GM23338 (cell line): ENCODE data around the gene EHD4. TPM values are rescaled to one million over a fixed set of nuclear protein-coding genes. Genes with fewer than 3 reads are reported as not detected.

Experiments
- ATAC-seq: fragments of 200-7000 bp; cut with Tn5 transposase; 3 replicates; pipeline ENCODE4 v1.9.1; 2020
- DNase-seq: peaks from one replicate; pipeline ENCODE4 v3.0.0-alpha.2; 2015; ENCODE audit warnings: low spot score
- H2AFZ ChIP-seq: fragments of 200-600 bp; sonication (generic); 2 replicates; pipeline ENCODE4 v1.8.0; 2016; ENCODE audit warnings: antibody characterized with exemption, mild to moderate bottlenecking, moderate library complexity
- H3F3A ChIP-seq: fragments of 200-600 bp; sonication (generic); replicated peaks from 2 replicates; pipeline ENCODE4 v1.8.0; 2017; ENCODE audit warnings: antibody characterized with exemption, mixed run types, low read depth
- H3K27ac ChIP-seq: fragments of 200-600 bp; sonication (generic); 2 replicates; pipeline ENCODE4 v1.6.1; 2016; ENCODE audit warnings: low read depth
- H3K27me3 ChIP-seq: fragments of 200-600 bp; sonication (generic); 2 replicates; pipeline ENCODE4 v1.8.0; 2016; ENCODE audit warnings: mild to moderate bottlenecking, mixed run types, moderate library complexity; ENCODE audit not compliant: insufficient read depth
- H3K36me3 ChIP-seq: fragments of 200-600 bp; sonication (generic); 2 replicates; pipeline ENCODE4 v1.8.0; 2016; ENCODE audit warnings: mild to moderate bottlenecking; ENCODE audit not compliant: insufficient read depth
- H3K4me1 ChIP-seq: fragments of 200-600 bp; sonication (generic); 2 replicates; pipeline ENCODE4 v1.8.0; 2016; ENCODE audit warnings: mild to moderate bottlenecking, moderate library complexity; ENCODE audit not compliant: insufficient read depth
- H3K4me2 ChIP-seq: fragments of 200-600 bp; sonication (generic); 2 replicates; pipeline ENCODE4 v1.7.1; 2017; ENCODE audit warnings: mixed run types
- H3K4me3 ChIP-seq: fragments of 200-600 bp; sonication (generic); 2 replicates; pipeline ENCODE4 v1.6.1; 2016; ENCODE audit warnings: mixed run types
- H3K79me2 ChIP-seq: fragments of 200-600 bp; sonication (generic); replicated peaks from 2 replicates; pipeline ENCODE4 v1.8.0; 2017; ENCODE audit warnings: mild to moderate bottlenecking; ENCODE audit not compliant: insufficient read depth
- H3K9me2 ChIP-seq: fragments of 200-600 bp; sonication (generic); 2 replicates; pipeline ENCODE4 v1.8.0; 2017; ENCODE audit not compliant: insufficient read depth
- H4K20me1 ChIP-seq: fragments of 200-600 bp; sonication (generic); replicated peaks from 2 replicates; pipeline ENCODE4 v1.8.0; 2017; ENCODE audit warnings: mild to moderate bottlenecking; ENCODE audit not compliant: insufficient read depth
- H3K27ac Mint-ChIP-seq: 2 replicates; pipeline ENCODE4 v1.8.0; 2020; ENCODE audit warnings: inconsistent platforms, mild to moderate bottlenecking, moderate library complexity, mixed read lengths
- H3K27me3 Mint-ChIP-seq: 3 replicates; pipeline ENCODE4 v1.8.0; 2022; ENCODE audit warnings: low read depth, mild to moderate bottlenecking, moderate library complexity, mixed read lengths, inconsistent platforms; ENCODE audit not compliant: insufficient read depth, poor library complexity
- H3K36me3 Mint-ChIP-seq: 3 replicates; pipeline ENCODE4 v1.8.0; 2021; ENCODE audit warnings: low read depth, mild to moderate bottlenecking, inconsistent platforms, moderate library complexity, mixed read lengths
- H3K4me1 Mint-ChIP-seq: 3 replicates; pipeline ENCODE4 v1.8.0; 2020; ENCODE audit warnings: mild to moderate bottlenecking, inconsistent platforms, mixed read lengths
- H3K4me3 Mint-ChIP-seq: 3 replicates; pipeline ENCODE4 v1.8.0; 2021; ENCODE audit warnings: moderate library complexity, mild to moderate bottlenecking, inconsistent platforms, mixed read lengths
- H3K9me3 Mint-ChIP-seq: 3 replicates; pipeline ENCODE4 v1.8.0; 2020; ENCODE audit warnings: moderate library complexity, mild to moderate bottlenecking, inconsistent platforms, mixed read lengths
- EZH2 ChIP-seq: fragments of 200-600 bp; sonication (generic); IDR thresholded peaks from one replicate; pipeline ENCODE4 v1.8.0; 2017; ENCODE audit warnings: antibody characterized with exemption, mild to moderate bottlenecking, low read depth; ENCODE audit not compliant: unreplicated experiment
- JUNB ChIP-seq: IDR thresholded peaks from one replicate; pipeline ENCODE4 v1.6.1; 2016; ENCODE audit warnings: antibody characterized with exemption; ENCODE audit not compliant: unreplicated experiment
- NANOG ChIP-seq: IDR thresholded peaks from 2 replicates; pipeline ENCODE4 v1.6.1; 2016; ENCODE audit warnings: antibody characterized with exemption, borderline replicate concordance
- ZNF462 ChIP-seq: fragments of 250-450 bp; sonication (Bioruptor Pico); IDR thresholded peaks from 2 replicates; pipeline ENCODE4 v1.5.0; 2020; ENCODE audit warnings: mild to moderate bottlenecking, moderate library complexity
- microRNA-seq: library from miRNA; unstranded; fragments of <30 nt; microRNA quantifications from one replicate; pipeline ENCODE4, GENCODE V29; 2017
- polyA plus RNA-seq: library from polyadenylated mRNA; unstranded; fragments of >200 nt; fragmentation: Nextera tagmentation; extraction: Ambion mirVana; gene quantifications from 2 replicates; pipeline ENCODE4 v1.2.1, GENCODE V29; 2016
- small RNA-seq: library from RNA; depleted of rRNA; stranded (forward); fragments of <200 nt; gene quantifications from one replicate; pipeline ENCODE3, GENCODE V24; 2014; ENCODE audit warnings: low replicate concordance
- total RNA-seq: library from RNA; depleted of rRNA; stranded (reverse); fragments of >200 nt; shearing (Covaris generic); gene quantifications from 2 replicates; pipeline ENCODE4 v1.2.3, GENCODE V29; 2014; rRNA removed

Gene EHD4
- total and polyA plus RNA-seq, 2 experiments from 2014 or later = 13.0 to 31.0 TPM

- TF ChIP-seq NANOG (no peak), JUNB (no peak), ZNF462 (no peak), EZH2 (no peak)
- Histone ChIP-seq H3K4me3 (no peak overlapping the region), H3K4me2 (no peak overlapping the region), H3K27me3 (no peaks in the 10 kb centered on the region), H3K36me3 (no peaks in the 10 kb centered on the region), H3K27ac (no peak overlapping the region), H3K9me2 (no peaks in the 10 kb centered on the region), H2AFZ (no peak overlapping the region), H3K4me1 (no peaks in the 10 kb centered on the region), H3K79me2 (no peaks in the 10 kb centered on the region), H3F3A (no peaks in the 10 kb centered on the region), H4K20me1 (no peaks in the 10 kb centered on the region)
- DNase-seq (no peak), ATAC-seq (no peak)
- H3K27ac Mint-ChIP-seq = no peak overlapping the region
- no peaks in the 10 kb centered on the region; the same call in 2 of the 3 replicates for H3K9me3 Mint-ChIP-seq
- no peak overlapping the region for H3K4me3 Mint-ChIP-seq
- H3K4me1 Mint-ChIP-seq = no peaks in the 10 kb centered on the region
- no peaks in the 10 kb centered on the region; the same call in 1 of the 3 replicates for H3K36me3 Mint-ChIP-seq
- peaks cover 7% of the 10 kb centered on the region for H3K27me3 Mint-ChIP-seq
These were observed 125.2 kb downstream of the EHD4 start for GRCh38 chr15:41847206-41847605.

Small RNAs within 50 kb of the gene (microRNA-seq; reads per million reads assigned to microRNA genes)
- gene MIR4310 = not detected

Small RNAs within 50 kb of the gene (small RNA-seq; reads per million reads assigned to genes)
- gene MIR4310 (not detected), gene RNA5SP393 (not detected)

Other genes starting within 250 kb of the EHD4 start
- gene MAPKBP1, start 198.1 kb downstream of the EHD4 start, total RNA-seq = 8.9 and 10.2 TPM in 2 replicates
- gene MAPKBP1, start 198.1 kb downstream of the EHD4 start, polyA plus RNA-seq = 1.9 and 2.7 TPM in 2 replicates
- gene JMJD7, start 144.5 kb downstream of the EHD4 start, total RNA-seq = 8.5 and 13.8 TPM in 2 replicates
- 8.2 and 9.2 TPM in 2 replicates for gene JMJD7, start 144.5 kb downstream of the EHD4 start, polyA plus RNA-seq
- 3.4 and 4.4 TPM in 2 replicates for gene PLA2G4B, start 133.7 kb downstream of the EHD4 start, total RNA-seq
- gene PLA2G4B, start 133.7 kb downstream of the EHD4 start, polyA plus RNA-seq = 9.5 and 9.6 TPM in 2 replicates
- gene SPTBN5, start 78.5 kb downstream of the EHD4 start, total RNA-seq = 1.0 and 1.1 TPM in 2 replicates
- 0.31 and 0.57 TPM in 2 replicates for gene SPTBN5, start 78.5 kb downstream of the EHD4 start, polyA plus RNA-seq
- gene PLA2G4E, start 48.5 kb upstream of the EHD4 start, total RNA-seq = not detected in 2 replicates
- not detected in 2 replicates for gene PLA2G4E, start 48.5 kb upstream of the EHD4 start, polyA plus RNA-seq
- gene PLA2G4D, start 122.0 kb upstream of the EHD4 start, total RNA-seq = 0.07 TPM in 1 of 2 replicates, not detected in the other
- gene PLA2G4D, start 122.0 kb upstream of the EHD4 start, polyA plus RNA-seq = 0.15 TPM in 1 of 2 replicates, not detected in the other
- gene PLA2G4F, start 184.1 kb upstream of the EHD4 start, total RNA-seq = not detected in 2 replicates
- not detected in 2 replicates for gene PLA2G4F, start 184.1 kb upstream of the EHD4 start, polyA plus RNA-seq
- gene VPS39, start 235.7 kb upstream of the EHD4 start, total RNA-seq = 45.1 and 46.1 TPM in 2 replicates
- gene VPS39, start 235.7 kb upstream of the EHD4 start, polyA plus RNA-seq = 14.1 and 14.9 TPM in 2 replicates